Fibroblast of lung (primary cell): ENCODE results near the gene ADAT1. TPM values are rescaled to one million over a fixed set of nuclear protein-coding genes. Genes with fewer than 3 reads are reported as not detected.

ENCODE experiments used
- DNase-seq, 2 donors: peaks; one replicate each; pipeline versions ENCODE4 v3.0.0 to v3.0.0-alpha.2; 2010; ENCODE audit warnings: low read depth in 2 of 2
- H2AFZ ChIP-seq: 2 replicates; pipeline ENCODE4 v1.5.1; 2012; ENCODE audit warnings: low read length, control low read depth, inconsistent platforms
- H3K27ac ChIP-seq: 2 replicates; pipeline ENCODE4 v1.5.1; 2011; ENCODE audit warnings: low read length, control low read depth; ENCODE audit not compliant: insufficient read depth
- H3K27me3 ChIP-seq: 2 replicates; pipeline ENCODE4 v1.5.1; 2011; ENCODE audit warnings: mild to moderate bottlenecking, low read length; ENCODE audit not compliant: control insufficient read depth, insufficient read depth
- H3K36me3 ChIP-seq: 2 replicates; pipeline ENCODE4 v1.5.1; 2011; ENCODE audit warnings: low read length; ENCODE audit not compliant: control insufficient read depth, insufficient read depth
- H3K4me1 ChIP-seq: 2 replicates; pipeline ENCODE4 v1.5.1; 2011; ENCODE audit warnings: low read length; ENCODE audit not compliant: control insufficient read depth, insufficient read depth; ENCODE audit errors: extremely low read depth
- H3K4me2 ChIP-seq: 2 replicates; pipeline ENCODE4 v1.5.1; 2011; ENCODE audit warnings: low read length, control low read depth; ENCODE audit not compliant: insufficient read depth; ENCODE audit errors: extremely low read depth
- H3K4me3 ChIP-seq, 4 experiments: fragments of 200-600 bp in 1 of 4; sonication (generic) in 1 of 4; replicated peaks in 1 of 4; 2 replicates each; pipeline ENCODE4 v1.5.1; 2011 to 2016; ENCODE audit warnings: low read length in 4 of 4, low read depth in 3 of 4, mild to moderate bottlenecking in 3 of 4, control low read depth in 2 of 4, inconsistent platforms in 1 of 4, mixed read lengths in 1 of 4; ENCODE audit not compliant: insufficient read depth in 1 of 4; ENCODE audit errors: control extremely low read depth in 1 of 4
- H3K79me2 ChIP-seq: 2 replicates; pipeline ENCODE4 v1.5.1; 2012; ENCODE audit warnings: mild to moderate bottlenecking, low read length, inconsistent platforms; ENCODE audit not compliant: control insufficient read depth, insufficient read depth
- H3K9ac ChIP-seq: 2 replicates; pipeline ENCODE4 v1.5.1; 2011; ENCODE audit warnings: mild to moderate bottlenecking, low read length, control low read depth; ENCODE audit not compliant: insufficient read depth
- H3K9me3 ChIP-seq: 2 replicates; pipeline ENCODE4 v1.5.1; 2012; ENCODE audit warnings: low read depth, low read length; ENCODE audit not compliant: control insufficient read depth, insufficient read depth
- H4K20me1 ChIP-seq: 2 replicates; pipeline ENCODE4 v1.5.1; 2011; ENCODE audit warnings: low read length; ENCODE audit not compliant: control insufficient read depth, insufficient read depth; ENCODE audit errors: extremely low read depth
- EZH2 ChIP-seq: IDR thresholded peaks from 2 replicates; pipeline ENCODE4 v1.5.1; 2012; ENCODE audit warnings: low read length, control low read depth, mild to moderate bottlenecking; ENCODE audit errors: missing control alignments
- polyA plus RNA-seq, 2 donors: library from polyadenylated mRNA; depleted of rRNA in 1 of 2; stranded (reverse) in 1 of 2; unstranded in 1 of 2; fragments of >200 nt; gene quantifications; 2 replicates each; pipeline ENCODE4 v1.2.1, GENCODE V29; 2011 to 2012; ENCODE audit warnings: missing spikeins in 1 of 2
- total RNA-seq: library from RNA; depleted of rRNA; stranded (reverse); fragments of >200 nt; gene quantifications from 2 replicates; pipeline ENCODE4 v1.2.1, GENCODE V29; 2014
- TF ChIP-seq, protein P1 (sequence below), 2 donors: IDR thresholded peaks in 1 of 2; conservative IDR thresholded peaks in 1 of 2; 1 replicate in 1 of 2; 2 replicates in 1 of 2; pipeline ENCODE4 v1.5.1; 2011 to 2012; ENCODE audit warnings: low read length in 2 of 2, control low read depth in 1 of 2, inconsistent platforms in 1 of 2, low read depth in 1 of 2, mild to moderate bottlenecking in 1 of 2

ADAT1 gene
- total and polyA plus RNA-seq, 2 donors (not counting 1 experiment from before 2014, with no cell fraction given) = 32.1 to 50.4 TPM

DNA sequence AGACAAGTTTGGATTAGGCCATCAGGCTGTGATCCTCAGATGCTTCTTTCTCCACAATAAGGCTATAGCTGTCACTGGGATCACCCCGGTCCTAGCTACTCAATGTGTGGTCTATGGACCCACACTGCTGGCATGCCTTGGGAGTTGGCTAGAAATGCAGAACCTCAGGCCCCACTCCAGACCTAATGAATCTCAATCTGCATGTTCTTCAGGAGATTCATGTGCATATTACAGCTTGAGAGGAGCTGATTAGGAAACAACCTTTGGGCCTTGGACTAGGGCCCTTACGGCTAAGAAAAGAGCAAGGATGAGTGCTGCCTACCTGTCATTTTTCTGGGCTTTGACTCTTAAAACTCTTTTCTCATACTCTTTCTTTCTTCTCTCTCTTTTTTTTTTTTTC is 7.5 kb downstream of the ADAT1 start:
- Histone ChIP-seq H2AFZ (no peak overlapping the region), H3K9me3 (no peaks in the 10 kb centered on the region), H4K20me1 (no peaks in the 10 kb centered on the region), H3K4me1 (peaks cover 2% of the 10 kb centered on the region), H3K27me3 (no peaks in the 10 kb centered on the region), H3K4me3 (no peak overlapping the region), H3K9ac (no peak overlapping the region), H3K36me3 (peaks cover 11% of the 10 kb centered on the region), H3K79me2 (no peaks in the 10 kb centered on the region), H3K4me2 (no peak overlapping the region), H3K27ac (no peak overlapping the region)
- TF ChIP-seq, protein P1, sequence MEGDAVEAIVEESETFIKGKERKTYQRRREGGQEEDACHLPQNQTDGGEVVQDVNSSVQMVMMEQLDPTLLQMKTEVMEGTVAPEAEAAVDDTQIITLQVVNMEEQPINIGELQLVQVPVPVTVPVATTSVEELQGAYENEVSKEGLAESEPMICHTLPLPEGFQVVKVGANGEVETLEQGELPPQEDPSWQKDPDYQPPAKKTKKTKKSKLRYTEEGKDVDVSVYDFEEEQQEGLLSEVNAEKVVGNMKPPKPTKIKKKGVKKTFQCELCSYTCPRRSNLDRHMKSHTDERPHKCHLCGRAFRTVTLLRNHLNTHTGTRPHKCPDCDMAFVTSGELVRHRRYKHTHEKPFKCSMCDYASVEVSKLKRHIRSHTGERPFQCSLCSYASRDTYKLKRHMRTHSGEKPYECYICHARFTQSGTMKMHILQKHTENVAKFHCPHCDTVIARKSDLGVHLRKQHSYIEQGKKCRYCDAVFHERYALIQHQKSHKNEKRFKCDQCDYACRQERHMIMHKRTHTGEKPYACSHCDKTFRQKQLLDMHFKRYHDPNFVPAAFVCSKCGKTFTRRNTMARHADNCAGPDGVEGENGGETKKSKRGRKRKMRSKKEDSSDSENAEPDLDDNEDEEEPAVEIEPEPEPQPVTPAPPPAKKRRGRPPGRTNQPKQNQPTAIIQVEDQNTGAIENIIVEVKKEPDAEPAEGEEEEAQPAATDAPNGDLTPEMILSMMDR (conservative IDR thresholded peaks at IDR 0.05 in 1 of 2, IDR thresholded peaks at IDR 0.05 in 1 of 2; ENCODE audit: low read depth in 1 of 2, low read length in 2 of 2) = no peak
- no peak for TF ChIP-seq EZH2
- no peak for DNase-seq

DNA sequence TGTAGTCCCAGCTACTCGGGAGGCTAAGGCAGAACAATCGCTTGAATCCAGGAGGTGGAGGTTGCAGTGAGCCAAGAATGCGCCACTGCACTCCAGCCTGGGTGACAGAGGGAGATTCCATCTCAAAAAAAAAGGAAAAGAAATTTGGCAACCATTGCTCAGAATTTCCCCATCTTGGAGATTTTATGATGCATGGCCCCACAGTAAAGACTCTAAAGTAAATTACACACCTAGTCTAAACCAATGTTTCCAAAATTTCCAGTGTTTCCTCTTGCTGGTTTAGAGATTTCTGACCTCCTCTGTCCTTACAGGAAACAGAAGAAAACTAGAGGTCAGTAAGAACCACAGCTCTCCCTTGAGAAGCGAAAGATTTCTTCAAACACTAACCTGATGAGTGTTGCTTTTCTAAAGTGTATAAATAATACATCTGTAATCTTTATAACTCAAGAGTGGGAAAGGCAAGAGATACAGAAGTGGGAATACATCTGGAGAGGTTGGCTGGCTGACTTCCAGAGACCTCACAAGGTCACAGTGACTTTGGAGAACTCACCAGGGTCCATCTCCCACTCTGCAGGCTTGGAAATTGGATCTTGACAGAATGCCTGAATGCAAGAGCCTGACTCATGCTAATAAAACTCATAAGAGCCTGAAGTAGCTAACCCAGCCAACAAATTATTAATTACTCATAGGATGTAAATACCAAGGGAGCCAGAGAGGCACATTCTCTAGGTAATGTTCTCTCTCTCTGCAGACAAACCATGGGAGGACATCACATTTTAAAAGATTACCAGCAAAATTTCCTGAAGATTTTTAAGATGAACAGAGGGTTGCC is 8.8 kb downstream of the ADAT1 start:
- no peaks in the 10 kb centered on the region for H4K20me1 ChIP-seq
- H3K9me3 ChIP-seq = no peaks in the 10 kb centered on the region
- no peak overlapping the region for H2AFZ ChIP-seq
- DNase-seq = peak; percentile 21 to 68
- H3K4me3 ChIP-seq = no peak overlapping the region
- TF ChIP-seq EZH2 = no peak
- TF ChIP-seq, protein P1 (conservative IDR thresholded peaks at IDR 0.05 in 1 of 2, IDR thresholded peaks at IDR 0.05 in 1 of 2; ENCODE audit: low read depth in 1 of 2, low read length in 2 of 2) = no peak
- H3K9ac ChIP-seq = no peak overlapping the region
- H3K79me2 ChIP-seq = no peaks in the 10 kb centered on the region
- H3K27ac ChIP-seq = no peak overlapping the region
- no peaks in the 10 kb centered on the region for H3K27me3 ChIP-seq
- H3K36me3 ChIP-seq = peaks cover 7% of the 10 kb centered on the region
- no peak overlapping the region for H3K4me2 ChIP-seq
- peaks cover 2% of the 10 kb centered on the region for H3K4me1 ChIP-seq

DNA sequence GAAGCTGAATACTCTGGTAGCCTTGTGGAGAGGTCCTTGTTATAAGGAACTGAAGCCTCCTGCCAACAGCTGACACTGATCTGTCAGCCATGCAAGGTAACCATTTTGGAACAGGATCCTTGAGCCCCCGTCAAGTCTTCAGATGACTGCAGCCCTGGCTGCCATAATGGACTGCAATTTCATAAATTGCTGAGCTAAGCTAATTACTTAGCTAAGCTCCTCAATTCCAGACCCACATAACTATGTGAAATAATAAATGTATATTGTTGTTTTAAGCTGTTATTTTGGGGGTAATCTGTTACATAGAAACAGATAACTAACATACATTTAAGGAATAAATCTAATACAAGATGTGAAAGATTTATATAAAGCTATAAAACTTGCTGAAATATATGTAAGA is 16.6 kb downstream of the ADAT1 start:
- Histone ChIP-seq H3K4me2 (no peak overlapping the region), H3K79me2 (no peaks in the 10 kb centered on the region), H3K4me3 (no peak overlapping the region), H3K9ac (no peak overlapping the region), H4K20me1 (no peaks in the 10 kb centered on the region), H3K36me3 (peaks cover 3% of the 10 kb centered on the region), H2AFZ (no peak overlapping the region), H3K4me1 (no peaks in the 10 kb centered on the region), H3K9me3 (no peaks in the 10 kb centered on the region), H3K27me3 (no peaks in the 10 kb centered on the region), H3K27ac (no peak overlapping the region)
- no peak for DNase-seq
- TF ChIP-seq, protein P1 (conservative IDR thresholded peaks at IDR 0.05 in 1 of 2, IDR thresholded peaks at IDR 0.05 in 1 of 2; ENCODE audit: low read depth in 1 of 2, low read length in 2 of 2) = no peak
- no peak for TF ChIP-seq EZH2
